Nephron (organoid): Measurements from ENCODE around the gene CPLX1.

Experiments used
- H3K27ac Mint-ChIP-seq, 3 experiments: 2 replicates each; pipeline ENCODE4 v1.8.0; 2020; ENCODE audit warnings: mixed read lengths in 3 of 3, mild to moderate bottlenecking in 2 of 3, moderate library complexity in 1 of 3
- H3K27me3 Mint-ChIP-seq: 2 replicates; pipeline ENCODE4 v1.8.0; 2021; ENCODE audit warnings: low read depth, mild to moderate bottlenecking, moderate library complexity, mixed read lengths
- H3K36me3 Mint-ChIP-seq: 2 replicates; pipeline ENCODE4 v1.8.0; 2020; ENCODE audit warnings: low read depth, mixed read lengths
- H3K4me1 Mint-ChIP-seq: 2 replicates; pipeline ENCODE4 v1.8.0; 2020; ENCODE audit warnings: mixed read lengths
- H3K4me3 Mint-ChIP-seq, 3 experiments: 2 replicates each; pipeline ENCODE4 v1.8.0; 2020; ENCODE audit warnings: mild to moderate bottlenecking in 3 of 3, mixed read lengths in 3 of 3, moderate library complexity in 2 of 3
- H3K9me3 Mint-ChIP-seq: 2 replicates; pipeline ENCODE4 v1.8.0; 2020; ENCODE audit warnings: mixed read lengths
- TF ChIP-seq, protein P1 (sequence below), 3 experiments: fragments of 200-600 bp; sonication (generic); IDR thresholded peaks; one replicate each; pipeline ENCODE4 v1.5.0; 2021; ENCODE audit warnings: antibody characterized with exemption in 3 of 3; ENCODE audit not compliant: unreplicated experiment in 3 of 3

Gene CPLX1

GRCh38 chr4:772776-773175 lies 53.2 kb downstream of the CPLX1 start:
- H3K9me3 Mint-ChIP-seq, result no peaks in the 10 kb centered on the region
- TF ChIP-seq, protein P1, sequence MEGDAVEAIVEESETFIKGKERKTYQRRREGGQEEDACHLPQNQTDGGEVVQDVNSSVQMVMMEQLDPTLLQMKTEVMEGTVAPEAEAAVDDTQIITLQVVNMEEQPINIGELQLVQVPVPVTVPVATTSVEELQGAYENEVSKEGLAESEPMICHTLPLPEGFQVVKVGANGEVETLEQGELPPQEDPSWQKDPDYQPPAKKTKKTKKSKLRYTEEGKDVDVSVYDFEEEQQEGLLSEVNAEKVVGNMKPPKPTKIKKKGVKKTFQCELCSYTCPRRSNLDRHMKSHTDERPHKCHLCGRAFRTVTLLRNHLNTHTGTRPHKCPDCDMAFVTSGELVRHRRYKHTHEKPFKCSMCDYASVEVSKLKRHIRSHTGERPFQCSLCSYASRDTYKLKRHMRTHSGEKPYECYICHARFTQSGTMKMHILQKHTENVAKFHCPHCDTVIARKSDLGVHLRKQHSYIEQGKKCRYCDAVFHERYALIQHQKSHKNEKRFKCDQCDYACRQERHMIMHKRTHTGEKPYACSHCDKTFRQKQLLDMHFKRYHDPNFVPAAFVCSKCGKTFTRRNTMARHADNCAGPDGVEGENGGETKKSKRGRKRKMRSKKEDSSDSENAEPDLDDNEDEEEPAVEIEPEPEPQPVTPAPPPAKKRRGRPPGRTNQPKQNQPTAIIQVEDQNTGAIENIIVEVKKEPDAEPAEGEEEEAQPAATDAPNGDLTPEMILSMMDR (IDR thresholded peaks at IDR 0.05; ENCODE audit: unreplicated experiment in 3 of 3), result no peak
- H3K4me3 Mint-ChIP-seq, result no peak overlapping the region
- peaks cover 67% of the 10 kb centered on the region for H3K36me3 Mint-ChIP-seq
- peak overlapping the region in 1 of 3 experiments; percentile 23 for H3K27ac Mint-ChIP-seq
- H3K27me3 Mint-ChIP-seq, result no peaks in the 10 kb centered on the region
- H3K4me1 Mint-ChIP-seq, result peaks cover 43% of the 10 kb centered on the region

DNA sequence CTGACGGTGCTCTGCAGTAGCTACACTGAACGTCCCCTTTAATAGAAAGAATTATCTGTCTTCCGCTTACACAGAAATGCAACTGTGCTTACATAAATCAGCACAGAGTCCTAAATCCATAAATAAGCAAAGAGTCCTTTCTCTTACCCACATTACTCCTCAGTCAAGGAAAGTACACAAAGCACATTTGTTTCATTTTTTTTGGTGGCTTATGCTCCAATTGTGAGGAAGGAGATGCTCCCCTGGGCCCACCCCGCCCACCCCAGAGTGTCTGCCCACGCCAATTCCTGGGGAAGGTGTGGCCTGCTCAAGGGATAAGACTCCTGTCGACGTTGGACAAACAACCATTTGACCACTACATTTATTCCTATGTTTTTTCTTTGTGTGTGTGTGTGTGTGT lies 53.8 kb downstream of the CPLX1 start:
- TF ChIP-seq, protein P1 (IDR thresholded peaks at IDR 0.05; ENCODE audit: unreplicated experiment in 3 of 3), result no peak
- Mint-ChIP-seq H3K36me3 (peaks cover 67% of the 10 kb centered on the region), H3K4me3 (no peak overlapping the region), H3K27me3 (no peaks in the 10 kb centered on the region), H3K9me3 (no peaks in the 10 kb centered on the region), H3K27ac (peak overlapping the region; percentile 5 to 55 (median 42)), H3K4me1 (peaks cover 39% of the 10 kb centered on the region)

DNA sequence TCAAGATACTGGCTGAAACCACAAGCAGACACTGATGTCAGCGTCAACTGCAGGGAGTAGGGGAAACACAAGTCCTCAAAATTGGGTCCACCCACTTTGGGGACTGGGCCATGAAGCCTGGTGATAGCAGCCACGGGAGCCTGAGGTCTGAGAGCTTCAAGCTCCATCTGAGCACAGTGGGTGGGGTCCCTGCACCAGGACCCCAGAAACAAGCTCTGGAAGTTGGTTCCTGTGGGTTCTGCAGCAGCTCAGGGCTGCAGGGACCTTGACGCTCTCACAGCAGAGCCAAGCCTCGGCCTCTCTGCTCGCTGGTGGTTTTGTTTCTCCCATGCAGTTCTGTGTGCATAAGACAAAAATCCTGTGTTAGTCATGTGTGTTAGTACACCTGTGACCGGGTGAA lies 54.5 kb downstream of the CPLX1 start:
- Mint-ChIP-seq H3K4me1 (peaks cover 34% of the 10 kb centered on the region), H3K27me3 (no peaks in the 10 kb centered on the region), H3K4me3 (no peak overlapping the region), H3K27ac (peak overlapping the region in 2 of 3 experiments; percentile 42 to 55), H3K36me3 (peaks cover 68% of the 10 kb centered on the region), H3K9me3 (no peaks in the 10 kb centered on the region)
- TF ChIP-seq, protein P1 (IDR thresholded peaks at IDR 0.05; ENCODE audit: unreplicated experiment in 3 of 3), result no peak

DNA sequence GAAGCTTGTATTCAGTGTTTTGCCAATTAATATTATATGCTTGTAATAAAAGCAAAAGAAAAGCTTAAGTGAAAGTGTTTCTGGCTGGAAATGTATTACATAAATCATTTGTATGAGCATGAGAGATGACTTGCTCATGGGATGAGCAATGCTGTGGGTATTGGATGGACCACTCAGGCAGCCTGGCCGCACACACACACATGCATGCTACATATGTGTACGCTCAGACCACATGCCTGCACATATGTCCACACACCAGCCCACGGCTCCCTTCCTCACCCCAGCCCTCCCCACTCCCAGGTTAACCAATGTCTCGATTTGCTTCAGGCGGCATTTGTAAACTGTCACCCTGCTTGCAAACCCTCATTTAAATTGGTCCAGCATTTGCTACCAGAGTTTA lies 55.9 kb downstream of the CPLX1 start:
- H3K27ac Mint-ChIP-seq, result peak overlapping the region in 1 of 3 experiments; percentile 28
- TF ChIP-seq, protein P1 (IDR thresholded peaks at IDR 0.05; ENCODE audit: unreplicated experiment in 3 of 3), result no peak
- peaks cover 68% of the 10 kb centered on the region for H3K36me3 Mint-ChIP-seq
- H3K4me1 Mint-ChIP-seq, result peaks cover 28% of the 10 kb centered on the region
- no peaks in the 10 kb centered on the region for H3K27me3 Mint-ChIP-seq
- H3K4me3 Mint-ChIP-seq, result no peak overlapping the region
- no peaks in the 10 kb centered on the region for H3K9me3 Mint-ChIP-seq

DNA sequence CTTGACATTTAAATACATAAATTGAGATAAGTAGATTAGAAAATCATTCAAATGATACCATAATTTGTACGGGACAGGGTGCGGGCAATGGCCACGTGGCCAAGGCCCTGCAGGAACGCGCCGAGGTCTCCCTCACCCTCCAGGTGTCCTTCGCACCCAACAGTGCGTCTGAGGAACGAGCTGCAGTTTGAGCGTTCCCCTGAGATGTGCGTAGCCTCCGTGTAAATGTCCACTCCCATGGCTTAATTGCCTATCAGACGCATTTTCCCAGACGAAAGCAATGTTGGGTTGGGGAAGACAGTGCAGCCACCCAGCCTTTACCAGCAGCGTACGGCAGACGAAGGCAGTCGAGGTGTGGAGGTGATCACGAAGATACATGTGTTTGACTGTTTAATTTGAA lies 56.4 kb downstream of the CPLX1 start:
- Mint-ChIP-seq H3K4me1 (peaks cover 24% of the 10 kb centered on the region), H3K36me3 (peaks cover 68% of the 10 kb centered on the region), H3K9me3 (no peaks in the 10 kb centered on the region), H3K27ac (no peak overlapping the region), H3K4me3 (no peak overlapping the region), H3K27me3 (no peaks in the 10 kb centered on the region)
- TF ChIP-seq, protein P1 (IDR thresholded peaks at IDR 0.05; ENCODE audit: unreplicated experiment in 3 of 3), result no peak

- no peak overlapping the region for H3K4me3 Mint-ChIP-seq
- H3K4me1 Mint-ChIP-seq, result peaks cover 18% of the 10 kb centered on the region
- H3K27me3 Mint-ChIP-seq, result no peaks in the 10 kb centered on the region
- TF ChIP-seq, protein P1 (IDR thresholded peaks at IDR 0.05; ENCODE audit: unreplicated experiment in 3 of 3), result no peak
- H3K36me3 Mint-ChIP-seq, result peaks cover 68% of the 10 kb centered on the region
- H3K27ac Mint-ChIP-seq, result no peak overlapping the region
- H3K9me3 Mint-ChIP-seq, result no peaks in the 10 kb centered on the region
These were observed 56.9 kb downstream of the CPLX1 start for GRCh38 chr4:768995-769394.
